Measurements from ENCODE around the gene CDK15.
"Not testable (repeated sequence)": the region's sequence is repeated elsewhere in the genome, so short reads cannot be mapped to it uniquely, and the experiment has no call there.

Gene CDK15

GRCh38 chr2:201830666-201831065 lies 24.3 kb downstream of the CDK15 start:
- no peak for DNase-seq (ENCODE audit: low read depth)

- DNase-seq (ENCODE audit: low read depth), result no peak
These were observed 25.1 kb downstream of the CDK15 start for GRCh38 chr2:201831469-201831868.

GRCh38 chr2:201833781-201834180 lies 27.4 kb downstream of the CDK15 start:
- no peak for DNase-seq (ENCODE audit: low read depth)

- DNase-seq (ENCODE audit: low read depth), result no peak
These were observed 28.7 kb downstream of the CDK15 start for GRCh38 chr2:201835066-201835465.

- DNase-seq (ENCODE audit: low read depth), result no peak
These were observed 31.1 kb downstream of the CDK15 start for GRCh38 chr2:201837391-201837790.

GRCh38 chr2:201837824-201838431 lies 31.6 kb downstream of the CDK15 start:
- DNase-seq (ENCODE audit: low read depth), result no peak

GRCh38 chr2:201839727-201840126 lies 33.4 kb downstream of the CDK15 start:
- no peak for DNase-seq (ENCODE audit: low read depth)

GRCh38 chr2:201840726-201841125 lies 34.4 kb downstream of the CDK15 start:
- DNase-seq (ENCODE audit: low read depth), result no peak

- no peak for DNase-seq (ENCODE audit: low read depth)
These were observed 36.0 kb downstream of the CDK15 start for GRCh38 chr2:201842131-201842860.

- DNase-seq (ENCODE audit: low read depth), result not testable (repeated sequence)
These were observed 38.6 kb downstream of the CDK15 start for GRCh38 chr2:201844922-201845321.

- no peak for DNase-seq (ENCODE audit: low read depth)
These were observed 41.1 kb downstream of the CDK15 start for GRCh38 chr2:201847481-201847880.

GRCh38 chr2:201852462-201852861 lies 46.1 kb downstream of the CDK15 start:
- DNase-seq (ENCODE audit: low read depth), result no peak

- no peak for DNase-seq (ENCODE audit: low read depth)
These were observed 46.6 kb downstream of the CDK15 start for GRCh38 chr2:201852878-201853415.

GRCh38 chr2:201854221-201854801 lies 48.0 kb downstream of the CDK15 start:
- no peak for DNase-seq (ENCODE audit: low read depth)

GRCh38 chr2:201854841-201855240 lies 48.5 kb downstream of the CDK15 start:
- DNase-seq (ENCODE audit: low read depth), result no peak

GRCh38 chr2:201855356-201855755 lies 49.0 kb downstream of the CDK15 start:
- no peak for DNase-seq (ENCODE audit: low read depth)

- no peak for DNase-seq (ENCODE audit: low read depth)
These were observed 51.0 kb downstream of the CDK15 start for GRCh38 chr2:201857326-201857725.

- peak; percentile 3 for DNase-seq (ENCODE audit: low read depth)
These were observed 52.2 kb downstream of the CDK15 start for GRCh38 chr2:201858281-201859184.

GRCh38 chr2:201859949-201860348 lies 53.6 kb downstream of the CDK15 start:
- no peak for DNase-seq (ENCODE audit: low read depth)

- DNase-seq (ENCODE audit: low read depth), result peak; percentile 17
These were observed 54.3 kb downstream of the CDK15 start for GRCh38 chr2:201860636-201861066.

GRCh38 chr2:201862843-201863242 lies 56.5 kb downstream of the CDK15 start:
- DNase-seq (ENCODE audit: low read depth), result no peak
